Activated naive CD4-positive, alpha-beta T cell treated with anti-CD3 and anti-CD28 coated beads, Interleukin-2, amount 10 ng/mL, durations not matched to agents 7 days and 5 days (primary cell): ENCODE data around the gene SLC39A11.
"Not testable (repeated sequence)": the region's sequence is repeated elsewhere in the genome, so short reads cannot be mapped to it uniquely, and the experiment has no call there.

Experiments used
- CTCF ChIA-PET: fragments of 350-600 bp; sonication (Branson Sonifier 250); formaldehyde crosslinking; loops from one replicate; lab custom pipeline; 2021; ENCODE audit warnings: antibody characterized with exemption; lab: Charles Lee
- DNase-seq: peaks from one replicate; pipeline ENCODE4 v3.0.0-alpha.2; 2020
- H3K27ac Mint-ChIP-seq: one replicate; pipeline ENCODE4 v1.8.0; 2021; ENCODE audit warnings: mild to moderate bottlenecking, moderate library complexity, mixed read lengths
- H3K27me3 Mint-ChIP-seq: one replicate; pipeline ENCODE4 v1.8.0; 2021; ENCODE audit warnings: mild to moderate bottlenecking, mixed read lengths
- H3K36me3 Mint-ChIP-seq: one replicate; pipeline ENCODE4 v1.8.0; 2021; ENCODE audit warnings: mixed read lengths
- H3K4me1 Mint-ChIP-seq: one replicate; pipeline ENCODE4 v1.8.0; 2021; ENCODE audit warnings: mixed read lengths
- H3K4me3 Mint-ChIP-seq: one replicate; pipeline ENCODE4 v1.8.0; 2021; ENCODE audit warnings: mild to moderate bottlenecking, moderate library complexity, mixed read lengths
- H3K9me3 Mint-ChIP-seq: one replicate; pipeline ENCODE4 v1.8.0; 2021; ENCODE audit warnings: mixed read lengths

SLC39A11 gene

GRCh38 chr17:73092523-73093135 is at the start of gene SLC39A11:
Gene SLC39A11, minus strand, starts transcription at chr17:73092688. Its CDS starts 3,924 bp downstream, at chr17:73088764.
- CTCF ChIA-PET: interaction anchor here (1.1 to 1.5 kb wide), 2 partner anchors 365 to 536 kb away, joined by 3 to 4 read pairs; no protein-coding TSS in a partner anchor
- Mint-ChIP-seq H3K4me1 (peaks cover 20% of the 10 kb centered on the region), H3K36me3 (no peaks in the 10 kb centered on the region), H3K4me3 (peak within 1 kb of the TSS; percentile 97), H3K9me3 (no peaks in the 10 kb centered on the region), H3K27me3 (peaks cover 19% of the 10 kb centered on the region), H3K27ac (peak within 1 kb of the TSS; percentile 85)
- DNase-seq: peak; percentile 94

- no peak overlapping the region for H3K27ac Mint-ChIP-seq
- CTCF ChIA-PET: no interaction called here
- H3K36me3 Mint-ChIP-seq: peaks cover 5% of the 10 kb centered on the region
- H3K9me3 Mint-ChIP-seq: peaks cover 24% of the 10 kb centered on the region
- no peak overlapping the region for H3K4me3 Mint-ChIP-seq
- no peak for DNase-seq
- peaks cover 16% of the 10 kb centered on the region for H3K4me1 Mint-ChIP-seq
- peaks cover 11% of the 10 kb centered on the region for H3K27me3 Mint-ChIP-seq
Observed at GRCh38 chr17:73141411-73141810, 48.9 kb upstream of the SLC39A11 start.

- no peak for DNase-seq
- Mint-ChIP-seq H3K27ac (no peak overlapping the region), H3K27me3 (peaks cover 11% of the 10 kb centered on the region), H3K4me3 (no peak overlapping the region), H3K36me3 (peaks cover 5% of the 10 kb centered on the region), H3K9me3 (peaks cover 18% of the 10 kb centered on the region), H3K4me1 (peaks cover 16% of the 10 kb centered on the region)
- CTCF ChIA-PET: interaction anchor here (0.9 to 1.1 kb wide), 2 partner anchors 16 to 155 kb away, joined by 3 to 4 read pairs; no protein-coding TSS in a partner anchor
Observed at GRCh38 chr17:73140566-73140965, 48.1 kb upstream of the SLC39A11 start.

- H3K27ac Mint-ChIP-seq: no peak overlapping the region
- peaks cover 5% of the 10 kb centered on the region for H3K36me3 Mint-ChIP-seq
- H3K4me1 Mint-ChIP-seq: peaks cover 16% of the 10 kb centered on the region
- H3K4me3 Mint-ChIP-seq: no peak overlapping the region
- H3K27me3 Mint-ChIP-seq: peaks cover 11% of the 10 kb centered on the region
- H3K9me3 Mint-ChIP-seq: peaks cover 8% of the 10 kb centered on the region
- CTCF ChIA-PET: no interaction called here
- no peak for DNase-seq
Observed at GRCh38 chr17:73139296-73139695, 46.8 kb upstream of the SLC39A11 start.

- H3K27me3 Mint-ChIP-seq: peaks cover 11% of the 10 kb centered on the region
- peaks cover 12% of the 10 kb centered on the region for H3K4me1 Mint-ChIP-seq
- H3K9me3 Mint-ChIP-seq: peaks cover 4% of the 10 kb centered on the region
- CTCF ChIA-PET: interaction anchor here (1.0 kb wide), 1 partner anchor 18 kb away, joined by 3 read pairs; no protein-coding TSS in a partner anchor
- no peak overlapping the region for H3K27ac Mint-ChIP-seq
- H3K36me3 Mint-ChIP-seq: peaks cover 2% of the 10 kb centered on the region
- H3K4me3 Mint-ChIP-seq: no peak overlapping the region
- DNase-seq: no peak
Observed at GRCh38 chr17:73138541-73139138, 46.2 kb upstream of the SLC39A11 start.

- Mint-ChIP-seq H3K4me1 (no peaks in the 10 kb centered on the region), H3K36me3 (no peaks in the 10 kb centered on the region), H3K4me3 (no peak overlapping the region), H3K9me3 (no peaks in the 10 kb centered on the region), H3K27ac (no peak overlapping the region), H3K27me3 (peaks cover 11% of the 10 kb centered on the region)
- no peak for DNase-seq
- CTCF ChIA-PET: no interaction called here
Observed at GRCh38 chr17:73137376-73137775, 44.9 kb upstream of the SLC39A11 start.

GRCh38 chr17:73135766-73136165 is 43.3 kb upstream of the SLC39A11 start:
- CTCF ChIA-PET: no interaction called here
- H3K4me1 Mint-ChIP-seq: no peaks in the 10 kb centered on the region
- DNase-seq: no peak
- H3K9me3 Mint-ChIP-seq: no peaks in the 10 kb centered on the region
- H3K4me3 Mint-ChIP-seq: no peak overlapping the region
- H3K27ac Mint-ChIP-seq: no peak overlapping the region
- peaks cover 11% of the 10 kb centered on the region for H3K27me3 Mint-ChIP-seq
- H3K36me3 Mint-ChIP-seq: no peaks in the 10 kb centered on the region

GRCh38 chr17:73133911-73134649 is 41.6 kb upstream of the SLC39A11 start:
- Mint-ChIP-seq H3K9me3 (no peaks in the 10 kb centered on the region), H3K27ac (no peak overlapping the region), H3K4me1 (no peaks in the 10 kb centered on the region), H3K4me3 (no peak overlapping the region), H3K36me3 (no peaks in the 10 kb centered on the region), H3K27me3 (peaks cover 6% of the 10 kb centered on the region)
- DNase-seq: no peak
- CTCF ChIA-PET: no interaction called here

- H3K27ac Mint-ChIP-seq: no peak overlapping the region
- H3K4me3 Mint-ChIP-seq: no peak overlapping the region
- H3K4me1 Mint-ChIP-seq: no peaks in the 10 kb centered on the region
Observed at GRCh38 chr17:73132085-73132492, 39.6 kb upstream of the SLC39A11 start.

GRCh38 chr17:73131439-73131838 is 39.0 kb upstream of the SLC39A11 start:
- DNase-seq, H3K36me3 Mint-ChIP-seq, H3K4me3 Mint-ChIP-seq, CTCF ChIA-PET, H3K27me3 Mint-ChIP-seq, H3K27ac Mint-ChIP-seq, H3K4me1 Mint-ChIP-seq, H3K9me3 Mint-ChIP-seq: not testable (repeated sequence)

More at GRCh38 chr17:73132085-73132492, 39.6 kb upstream of the SLC39A11 start:
- no peaks in the 10 kb centered on the region for H3K36me3 Mint-ChIP-seq
- no peaks in the 10 kb centered on the region for H3K9me3 Mint-ChIP-seq
- H3K27me3 Mint-ChIP-seq: no peaks in the 10 kb centered on the region
- DNase-seq: no peak
- CTCF ChIA-PET: no interaction called here

GRCh38 chr17:73130977-73131376 is 38.5 kb upstream of the SLC39A11 start:
- H3K9me3 Mint-ChIP-seq: no peaks in the 10 kb centered on the region
- DNase-seq: no peak
- H3K27ac Mint-ChIP-seq: no peak overlapping the region
- no peaks in the 10 kb centered on the region for H3K4me1 Mint-ChIP-seq
- no peaks in the 10 kb centered on the region for H3K36me3 Mint-ChIP-seq
- no peak overlapping the region for H3K4me3 Mint-ChIP-seq
- CTCF ChIA-PET: interaction anchor here (1.0 kb wide), 1 partner anchor 25 kb away, joined by 4 read pairs; no protein-coding TSS in a partner anchor
- H3K27me3 Mint-ChIP-seq: no peaks in the 10 kb centered on the region

GRCh38 chr17:73128496-73128895 is 36.0 kb upstream of the SLC39A11 start:
- H3K4me1 Mint-ChIP-seq: no peaks in the 10 kb centered on the region
- CTCF ChIA-PET: no interaction called here
- H3K9me3 Mint-ChIP-seq: no peaks in the 10 kb centered on the region
- H3K4me3 Mint-ChIP-seq: no peak overlapping the region
- no peak for DNase-seq
- H3K27me3 Mint-ChIP-seq: peaks cover 3% of the 10 kb centered on the region
- no peaks in the 10 kb centered on the region for H3K36me3 Mint-ChIP-seq
- H3K27ac Mint-ChIP-seq: no peak overlapping the region

- H3K36me3 Mint-ChIP-seq: no peaks in the 10 kb centered on the region
- no peak for DNase-seq
- CTCF ChIA-PET: no interaction called here
Observed at GRCh38 chr17:73126716-73127473, 34.4 kb upstream of the SLC39A11 start.

More at GRCh38 chr17:73126716-73127473, 34.4 kb upstream of the SLC39A11 start:
- Mint-ChIP-seq H3K27ac (no peak overlapping the region), H3K4me3 (no peak overlapping the region), H3K27me3 (peaks cover 5% of the 10 kb centered on the region), H3K4me1 (no peaks in the 10 kb centered on the region), H3K9me3 (no peaks in the 10 kb centered on the region)
